Cardiac fibroblast (primary cell): Measurements from ENCODE around the gene SEL1L3.
A peak's percentile ranks its signal among the peaks of the same experiment; 100 is the strongest.

Experiments
- DNase-seq, 2 donors: peaks; one replicate each; pipeline versions ENCODE4 v3.0.0 to v3.0.0-alpha.2; 2010; ENCODE audit warnings: low read depth in 2 of 2
- H3K4me3 ChIP-seq, 2 donors: replicated peaks in 1 of 2; 1 replicate in 1 of 2; 2 replicates in 1 of 2; pipeline ENCODE4 v1.5.1; 2011; ENCODE audit warnings: low read depth in 2 of 2, low read length in 2 of 2, mild to moderate bottlenecking in 2 of 2, moderate library complexity in 1 of 2
- TF ChIP-seq, protein P1 (sequence below): IDR thresholded peaks from one replicate; pipeline ENCODE4 v1.5.1; 2011; ENCODE audit warnings: low read depth, mild to moderate bottlenecking, low read length, inconsistent platforms

The SEL1L3 gene

DNA sequence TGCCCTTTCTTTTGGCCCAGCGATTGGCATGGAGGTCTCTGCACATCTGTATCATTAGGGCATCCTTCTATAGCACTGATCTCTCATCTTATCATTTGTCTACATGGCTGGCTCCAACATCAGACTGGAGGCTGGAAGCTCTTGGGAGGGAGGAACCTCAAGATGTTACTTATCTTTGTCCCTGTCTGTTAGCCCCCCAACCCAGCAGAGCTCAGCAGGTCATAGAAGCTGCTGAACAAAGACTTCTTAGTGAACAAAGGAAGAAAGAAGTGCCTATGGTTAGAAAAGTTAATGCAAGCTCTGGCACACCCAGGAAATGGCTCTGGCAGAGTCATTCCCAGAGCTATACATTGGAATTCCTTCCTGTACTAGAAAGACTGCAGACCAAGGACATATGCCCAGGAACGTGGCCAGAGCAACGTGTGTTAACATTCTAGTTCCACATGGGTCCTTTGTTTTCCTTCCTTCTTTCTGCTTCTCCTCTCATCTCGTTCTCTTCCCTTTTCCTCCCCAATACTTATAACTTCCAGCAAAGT, 74.0 kb downstream of the SEL1L3 start:
- TF ChIP-seq, protein P1, sequence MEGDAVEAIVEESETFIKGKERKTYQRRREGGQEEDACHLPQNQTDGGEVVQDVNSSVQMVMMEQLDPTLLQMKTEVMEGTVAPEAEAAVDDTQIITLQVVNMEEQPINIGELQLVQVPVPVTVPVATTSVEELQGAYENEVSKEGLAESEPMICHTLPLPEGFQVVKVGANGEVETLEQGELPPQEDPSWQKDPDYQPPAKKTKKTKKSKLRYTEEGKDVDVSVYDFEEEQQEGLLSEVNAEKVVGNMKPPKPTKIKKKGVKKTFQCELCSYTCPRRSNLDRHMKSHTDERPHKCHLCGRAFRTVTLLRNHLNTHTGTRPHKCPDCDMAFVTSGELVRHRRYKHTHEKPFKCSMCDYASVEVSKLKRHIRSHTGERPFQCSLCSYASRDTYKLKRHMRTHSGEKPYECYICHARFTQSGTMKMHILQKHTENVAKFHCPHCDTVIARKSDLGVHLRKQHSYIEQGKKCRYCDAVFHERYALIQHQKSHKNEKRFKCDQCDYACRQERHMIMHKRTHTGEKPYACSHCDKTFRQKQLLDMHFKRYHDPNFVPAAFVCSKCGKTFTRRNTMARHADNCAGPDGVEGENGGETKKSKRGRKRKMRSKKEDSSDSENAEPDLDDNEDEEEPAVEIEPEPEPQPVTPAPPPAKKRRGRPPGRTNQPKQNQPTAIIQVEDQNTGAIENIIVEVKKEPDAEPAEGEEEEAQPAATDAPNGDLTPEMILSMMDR = no peak
- no peak for DNase-seq
- H3K4me3 ChIP-seq = no peak overlapping the region

DNA sequence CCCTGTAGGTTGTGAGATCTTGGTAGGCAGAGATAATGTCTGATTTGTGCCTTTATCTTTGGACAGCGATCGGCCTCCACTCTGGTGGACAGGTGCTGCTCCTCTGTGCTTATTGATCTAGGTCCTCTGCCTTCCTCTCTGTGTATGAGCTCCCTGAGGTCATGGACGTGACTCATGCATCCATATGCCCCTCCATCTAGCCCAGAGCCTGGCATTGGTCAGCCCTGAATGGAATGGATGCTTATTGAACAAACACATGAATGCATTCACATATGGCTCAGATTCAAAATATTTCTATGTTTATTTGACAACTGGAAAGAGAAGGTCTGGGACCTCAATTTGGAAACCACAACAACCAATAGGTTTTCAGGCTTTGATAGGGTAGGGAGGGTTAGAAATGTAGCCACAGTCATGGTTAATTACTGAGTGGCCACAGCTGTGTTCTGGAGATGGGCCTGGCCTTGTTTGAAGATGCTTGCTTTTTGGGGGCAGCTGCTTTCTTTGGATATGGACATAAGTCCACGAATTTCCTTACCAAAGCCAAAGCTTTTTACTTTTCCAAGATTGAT, 76.2 kb downstream of the SEL1L3 start:
- TF ChIP-seq, protein P1 = no peak
- no peak overlapping the region for H3K4me3 ChIP-seq
- DNase-seq = no peak

DNA sequence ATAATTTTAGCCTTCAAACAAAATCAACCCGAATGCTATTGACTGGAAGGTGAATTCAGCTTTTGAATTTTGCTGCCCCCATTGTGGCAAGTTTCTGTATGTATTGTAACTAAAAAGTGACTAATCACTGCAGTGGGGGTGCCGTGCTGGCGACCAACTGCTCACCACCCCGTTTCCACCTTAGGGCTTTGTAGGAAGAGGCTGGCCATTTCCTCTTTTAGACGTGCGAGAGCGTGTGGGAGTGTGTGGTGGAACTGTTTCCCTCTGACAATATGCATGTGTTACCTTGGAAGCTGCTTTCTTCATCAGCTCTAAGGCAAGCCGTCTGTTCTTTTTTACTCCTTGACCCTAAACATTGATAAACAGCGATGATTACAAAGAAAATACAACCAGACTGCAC, 78.8 kb downstream of the SEL1L3 start:
- peak; percentile 21 to 30 for DNase-seq
- TF ChIP-seq, protein P1 = no peak
- no peak overlapping the region for H3K4me3 ChIP-seq

DNA sequence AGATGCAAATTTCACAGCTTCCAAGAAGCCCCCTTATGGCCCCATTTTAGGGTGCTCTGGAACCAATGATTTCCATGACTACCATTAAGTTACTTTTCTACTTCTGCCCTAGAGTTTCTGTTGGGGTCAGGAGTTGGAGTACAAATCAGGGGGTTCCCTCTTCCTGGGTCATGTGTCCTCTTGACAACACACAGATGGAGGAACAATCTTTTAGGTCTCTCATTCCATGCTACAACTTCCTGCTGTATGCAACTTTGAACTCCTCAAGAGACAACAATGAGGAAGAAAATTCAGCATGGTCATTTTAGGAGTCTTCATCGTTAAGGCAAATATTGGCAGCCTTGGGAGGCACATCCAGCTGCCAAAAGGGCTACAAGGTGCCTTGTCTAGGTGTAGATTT, 79.7 kb downstream of the SEL1L3 start:
- no peak for DNase-seq
- TF ChIP-seq, protein P1 = no peak
- H3K4me3 ChIP-seq = no peak overlapping the region

DNA sequence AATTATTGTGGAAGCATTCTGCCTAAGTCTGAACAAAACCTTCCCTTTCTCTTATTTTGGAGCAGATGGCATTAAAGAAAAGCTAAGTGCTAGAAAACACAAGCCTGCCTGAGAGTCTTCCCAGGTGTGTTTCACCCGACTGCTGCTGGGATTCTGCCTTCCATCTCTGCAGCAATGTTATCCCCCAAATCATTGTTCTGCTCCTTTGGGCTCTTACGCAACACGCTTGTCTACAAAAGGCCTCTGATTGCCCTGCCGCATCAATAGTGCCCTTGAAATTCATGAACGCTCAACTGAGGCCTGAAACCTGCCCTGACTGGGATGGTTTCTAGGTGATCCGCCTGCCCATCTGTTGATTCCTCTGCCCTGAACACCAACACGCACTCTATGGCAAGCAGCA, 80.3 kb downstream of the SEL1L3 start:
- DNase-seq = no peak
- H3K4me3 ChIP-seq = no peak overlapping the region
- TF ChIP-seq, protein P1 = no peak

DNA sequence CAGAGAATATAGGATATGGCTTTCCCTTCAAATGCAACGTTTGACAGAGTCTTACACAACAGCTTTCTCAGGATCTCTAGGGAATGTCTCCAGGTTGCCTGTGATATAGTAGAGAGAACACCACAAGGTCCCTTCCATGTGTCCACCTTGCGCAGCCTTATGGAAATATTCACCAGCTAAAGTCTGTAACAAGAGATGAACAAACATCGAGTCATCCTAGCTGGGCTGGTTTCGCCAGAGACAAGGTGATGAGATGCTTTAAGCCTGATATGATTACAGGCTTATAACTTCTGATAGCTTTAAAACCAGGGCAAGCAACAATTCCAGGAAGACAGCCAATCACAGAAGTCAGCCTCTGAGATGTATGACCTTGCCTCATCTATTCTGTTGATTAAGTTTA, 83.8 kb downstream of the SEL1L3 start:
- DNase-seq = peak in 1 of 2 donors; percentile 31
- TF ChIP-seq, protein P1 = no peak
- H3K4me3 ChIP-seq = no peak overlapping the region

DNA sequence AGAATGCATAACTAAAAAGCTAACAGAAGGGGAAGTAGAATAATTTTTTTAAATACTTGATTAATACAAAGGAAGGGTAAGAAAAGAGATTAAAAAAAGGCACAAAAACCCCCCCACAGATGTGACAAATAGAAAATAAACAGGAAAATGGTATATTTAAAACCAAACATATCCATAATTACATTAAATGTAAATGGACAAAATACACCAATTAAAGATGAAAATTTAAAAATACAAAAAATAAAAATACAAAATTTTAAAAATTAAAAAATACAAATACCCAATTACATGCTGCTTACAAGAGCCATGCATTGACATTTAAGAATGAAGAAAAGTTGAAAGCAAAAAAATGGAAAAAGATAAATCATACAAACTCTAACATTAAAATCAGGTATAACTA, 86.0 kb downstream of the SEL1L3 start:
- no peak overlapping the region for H3K4me3 ChIP-seq
- DNase-seq = no peak
- TF ChIP-seq, protein P1 = no peak
